ENCODE results near the gene RNF25. TPM values are rescaled to one million over a fixed set of nuclear protein-coding genes. Genes with fewer than 3 reads are reported as not detected.

Gene RNF25
- total and polyA plus RNA-seq, 2 of the 8 experiments (the other 6 are each of a cell fraction or from before 2014, with no cell fraction given), result 19.6 to 29.6 TPM

DNA sequence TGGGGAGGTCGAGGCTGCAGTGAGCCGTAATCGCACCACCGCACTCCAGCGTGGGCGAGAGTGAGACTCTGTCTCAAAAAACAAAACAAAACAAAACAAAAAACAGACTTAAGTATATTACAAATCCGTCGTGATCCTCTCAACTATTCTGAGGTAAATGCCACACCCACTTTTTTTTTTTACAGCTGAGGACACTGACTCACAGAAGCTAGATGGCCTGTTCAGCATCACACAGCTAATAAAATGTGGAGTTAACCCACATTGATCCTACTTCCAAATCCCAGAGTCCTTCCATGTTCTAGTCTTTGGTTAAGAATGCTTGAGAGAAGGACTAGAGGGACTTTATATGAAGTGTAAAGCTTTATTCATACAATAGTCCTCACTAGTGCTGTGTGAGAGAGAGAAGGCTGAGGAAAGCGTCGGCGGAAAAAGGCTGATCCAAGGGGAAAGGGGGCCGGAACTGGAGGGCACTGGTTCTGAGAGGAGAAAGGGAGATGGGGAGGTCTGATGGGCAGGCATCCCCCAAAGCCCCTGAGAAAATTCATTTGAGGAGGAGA is 627 bp downstream of the RNF25 start:
- no peaks in the 10 kb centered on the region for H3K9me3 ChIP-seq (ENCODE audit: insufficient read depth in 2 of 2, low read depth in 1 of 2, low read length in 1 of 2)
- DNase-seq (ENCODE audit: low read depth in 1 of 2, low spot score in 2 of 2) (no peak), FAIRE-seq (no peak)
- peak overlapping the region; percentile 73; the same call in 1 of the 2 replicates for H2AFZ ChIP-seq (ENCODE audit: low read length)
- no peak overlapping the region for H3K18ac ChIP-seq (ENCODE audit: extremely low read depth, low read length)
- H3K4me2 ChIP-seq (ENCODE audit: insufficient read depth in 1 of 2, low read depth in 2 of 2, low read length in 2 of 2), result peak overlapping the region; percentile 95 to 96
- peaks cover 9% of the 10 kb centered on the region for H3K23me2 ChIP-seq (ENCODE audit: low read depth, low read length)
- peaks cover 0 to 4% (median 1%) of the 10 kb centered on the region in 4 experiments; a peak in 3 of 7 replicates for H3K4me1 ChIP-seq (replicated peaks in 1 of 4; ENCODE audit: control insufficient read depth in 3 of 4, insufficient read depth in 4 of 4, low read length in 3 of 4)
- peak overlapping the region; percentile 72 to 96 (median 88) for H3K9ac ChIP-seq (replicated peaks in 1 of 4; ENCODE audit: extremely low read depth in 1 of 4, low read depth in 3 of 4, low read length in 3 of 4)
- peaks cover 0 to 17% of the 10 kb centered on the region in 2 experiments; a peak in 2 of 4 replicates for H3K79me2 ChIP-seq (ENCODE audit: control insufficient read depth in 1 of 2, insufficient read depth in 2 of 2, low read length in 2 of 2)
- peaks cover 10 to 25% (median 14%) of the 10 kb centered on the region in 4 experiments for H3K36me3 ChIP-seq (ENCODE audit: control insufficient read depth in 2 of 4, insufficient read depth in 4 of 4, low read length in 3 of 4)
- H2BK12ac ChIP-seq (ENCODE audit: low read depth, low read length), result no peak overlapping the region; the same call in 1 of the 2 replicates
- ChIA-PET CTCF (ENCODE audit: partially characterized antibody) (interaction anchor here (0.7 to 6.1 kb wide), 7 partner anchors 11 to 177 kb away, joined by 3 to 45 read pairs (median 7); partner anchors contain the start of genes BCS1L and ZNF142), POLR2A (ENCODE audit: partially characterized antibody) (interaction anchor here (1.3 to 6.4 kb wide), 7 partner anchors 10 to 94 kb away, joined by 4 to 95 read pairs (median 7); partner anchors contain the start of genes BCS1L, TTLL4 and ZNF142)
- H2BK20ac ChIP-seq (ENCODE audit: low read length), result no peak overlapping the region
- no peak overlapping the region for H4K91ac ChIP-seq (replicated peaks; ENCODE audit: insufficient read length, low read length)
- H4K20me1 ChIP-seq (replicated peaks in 1 of 2; ENCODE audit: control insufficient read depth in 1 of 2, insufficient read depth in 2 of 2, low read length in 2 of 2), result no peaks in the 10 kb centered on the region
- H3K27ac ChIP-seq (ENCODE audit: low read depth, low read length), result peak overlapping the region; percentile 86
- peak overlapping the region; percentile 96 to 99 (median 96) for H3K4me3 ChIP-seq (ENCODE audit: extremely low read depth in 1 of 4, insufficient read depth in 2 of 4, low read depth in 3 of 4, low read length in 4 of 4)
- no peak overlapping the region for H3K23ac ChIP-seq (ENCODE audit: insufficient read length)
- H3K79me1 ChIP-seq (ENCODE audit: low read depth, low read length), result peaks cover 2% of the 10 kb centered on the region; the same call in 1 of the 2 replicates
- no peak overlapping the region for H2BK120ac ChIP-seq (replicated peaks; ENCODE audit: low read depth, low read length)
- H4K8ac ChIP-seq (ENCODE audit: extremely low read depth, insufficient read depth, low read length), result peak overlapping the region; percentile 80; the same call in 1 of the 2 replicates
- TF ChIP-seq POLR2A (IDR thresholded peaks at IDR 0.05; ENCODE audit: control extremely low read depth in 1 of 2, low read depth in 2 of 2, low read length in 2 of 2) (0 out of 3 replicates have a peak, but pooled peaks of 1 of the 2 experiments have one; percentile 7), RBBP5 (IDR thresholded peaks at IDR 0.05; ENCODE audit: borderline replicate concordance, low read depth, low read length) (no peak), RFX5 (IDR thresholded peaks at IDR 0.05; ENCODE audit: borderline replicate concordance, low read depth, low read length) (no peak)
- 49% methylated on average over 12 of the region's 12 CpGs; no CpG with 5 or more reads in 1 of the 2 experiments for WGBS, 2 experiments (ENCODE audit: extremely low coverage in 1 of 2, insufficient coverage in 1 of 2, insufficient read length in 1 of 2, insufficient replicate concordance in 2 of 2, low coverage in 1 of 2, low lambda C conversion rate in 2 of 2, missing lambda C conversion rate in 1 of 2)
- no peaks in the 10 kb centered on the region for H3K27me3 ChIP-seq (replicated peaks in 1 of 4; ENCODE audit: control insufficient read depth in 3 of 4, extremely low read depth in 1 of 4, insufficient read depth in 3 of 4, low read length in 3 of 4)
- no peak overlapping the region for H3K56ac ChIP-seq (replicated peaks; ENCODE audit: insufficient read length, low read depth, low read length)
- H3K14ac ChIP-seq (ENCODE audit: insufficient read length), result no peak overlapping the region
- H2BK15ac ChIP-seq (ENCODE audit: low read length), result no peak overlapping the region
- H4K5ac ChIP-seq (ENCODE audit: insufficient read length, low read depth, low read length), result no peak overlapping the region
- H2BK5ac ChIP-seq (ENCODE audit: low read depth, low read length), result peak overlapping the region; percentile 76; the same call in 1 of the 2 replicates
- H3K4ac ChIP-seq (replicated peaks; ENCODE audit: insufficient read length, low read depth, low read length), result no peak overlapping the region
- no peak overlapping the region for H2AK5ac ChIP-seq (ENCODE audit: low read depth, low read length)

All from H1 (cell line).